Keratinocyte (primary cell): Measurements from ENCODE around the gene MALRD1. TPM values are rescaled to one million over a fixed set of nuclear protein-coding genes. Genes with fewer than 3 reads are reported as not detected.

ENCODE experiments used
- DNase-seq: peaks from one replicate; pipeline ENCODE4 v3.0.0-alpha.2; 2011; ENCODE audit warnings: low read depth, missing footprints, low spot score
- FAIRE-seq: peaks from 2 replicates; lab custom pipeline; 2011; peaks lifted over from hg19 to GRCh38; lab: Jason Lieb, UNC
- H2AFZ ChIP-seq: 2 replicates; pipeline ENCODE4 v1.6.0; 2012; ENCODE audit warnings: low read length, control low read depth, inconsistent platforms; ENCODE audit not compliant: control insufficient read depth
- H3K27ac ChIP-seq: 2 replicates; pipeline ENCODE4 v1.5.1; 2011; ENCODE audit warnings: low read length; ENCODE audit not compliant: control insufficient read depth, insufficient read depth
- H3K27me3 ChIP-seq: 3 replicates; pipeline ENCODE4 v1.6.0; 2011; ENCODE audit warnings: low read length; ENCODE audit not compliant: control insufficient read depth, insufficient read depth; ENCODE audit errors: extremely low read depth
- H3K36me3 ChIP-seq, 2 experiments: 2 replicates in 1 of 2; 3 replicates in 1 of 2; pipeline ENCODE4 v1.5.1; 2011; ENCODE audit warnings: low read length in 2 of 2, mild to moderate bottlenecking in 1 of 2; ENCODE audit not compliant: control insufficient read depth in 2 of 2, insufficient read depth in 2 of 2; ENCODE audit errors: extremely low read depth in 1 of 2
- H3K4me1 ChIP-seq: 3 replicates; pipeline ENCODE4 v1.5.1; 2011; ENCODE audit warnings: low read length; ENCODE audit not compliant: control insufficient read depth, insufficient read depth; ENCODE audit errors: extremely low read depth
- H3K4me2 ChIP-seq: 3 replicates; pipeline ENCODE4 v1.6.0; 2011; ENCODE audit warnings: low read depth, low read length; ENCODE audit not compliant: control insufficient read depth, insufficient read depth; ENCODE audit errors: extremely low read depth
- H3K4me3 ChIP-seq, 3 experiments: fragments of 200-600 bp in 1 of 3; sonication (generic) in 1 of 3; 2 replicates in 2 of 3; 3 replicates in 1 of 3; pipeline ENCODE4 v1.5.1; 2011 to 2016; ENCODE audit warnings: low read length in 3 of 3, mild to moderate bottlenecking in 3 of 3, control low read depth in 2 of 3, inconsistent platforms in 1 of 3, low read depth in 1 of 3, mixed read lengths in 1 of 3, mixed run types in 1 of 3, moderate library complexity in 1 of 3; ENCODE audit not compliant: control insufficient read depth in 2 of 3, insufficient read depth in 2 of 3; ENCODE audit errors: extremely low read depth in 1 of 3
- H3K79me2 ChIP-seq: 2 replicates; pipeline ENCODE4 v1.6.0; 2012; ENCODE audit warnings: low read length; ENCODE audit not compliant: control insufficient read depth, insufficient read depth
- H3K9ac ChIP-seq: 3 replicates; pipeline ENCODE4 v1.6.0; 2011; ENCODE audit warnings: low read length; ENCODE audit not compliant: control insufficient read depth, insufficient read depth; ENCODE audit errors: extremely low read depth
- H3K9me1 ChIP-seq: 3 replicates; pipeline ENCODE4 v1.6.0; 2011; ENCODE audit warnings: low read length; ENCODE audit not compliant: control insufficient read depth, insufficient read depth; ENCODE audit errors: extremely low read depth
- H3K9me3 ChIP-seq: 2 replicates; pipeline ENCODE4 v1.5.1; 2012; ENCODE audit warnings: low read depth, low read length; ENCODE audit not compliant: control insufficient read depth
- H4K20me1 ChIP-seq: 3 replicates; pipeline ENCODE4 v1.6.0; 2011; ENCODE audit warnings: low read length; ENCODE audit not compliant: control insufficient read depth, insufficient read depth; ENCODE audit errors: extremely low read depth
- EZH2 ChIP-seq: IDR thresholded peaks from one replicate; pipeline ENCODE4 v1.6.1; 2012; ENCODE audit warnings: inconsistent platforms, mild to moderate bottlenecking, low read length, moderate library complexity
- dilution Hi-C: fragments of 300-500 bp; cut with MboI; formaldehyde crosslinking; loops from one replicate; pipeline ENCODE4 v1.7.0; 2020; ENCODE audit warnings: low sequenced_read_pairs; ENCODE audit not compliant: extremely low pct_ligation_motif_present
- polyA plus RNA-seq, 5 experiments: library from polyadenylated mRNA; depleted of rRNA in 3 of 5; stranded (reverse) in 3 of 5; stranded (forward) in 1 of 5; unstranded in 1 of 5; fragments of >200 nt; gene quantifications; 1 replicate in 1 of 5; 2 replicates in 3 of 5; 3 replicates in 1 of 5; pipeline versions ENCODE4 v1.2.1 to v1.2.3, GENCODE V29; 2011 to 2012; ENCODE audit warnings: missing spikeins in 2 of 5, low read depth in 1 of 5, low replicate concordance in 1 of 5
- TF ChIP-seq, protein P1 (sequence below), 3 experiments: IDR thresholded peaks in 1 of 3; conservative IDR thresholded peaks in 1 of 3; optimal IDR thresholded peaks in 1 of 3; 2 replicates in 2 of 3; 3 replicates in 1 of 3; pipeline versions ENCODE3 to v1.5.1; 2011; ENCODE audit warnings: low read length in 3 of 3, mild to moderate bottlenecking in 3 of 3, moderate library complexity in 2 of 3, control low read depth in 1 of 3, inconsistent platforms in 1 of 3; ENCODE audit not compliant: insufficient read depth in 2 of 3; ENCODE audit errors: extremely low read depth in 1 of 3

Gene MALRD1
- polyA plus RNA-seq, 1 donor (not counting 4 experiments of a cell fraction or from before 2014, with no cell fraction given) = not detected

- H3K36me3 ChIP-seq = no peaks in the 10 kb centered on the region
- TF ChIP-seq EZH2 = no peak
- TF ChIP-seq, protein P1, sequence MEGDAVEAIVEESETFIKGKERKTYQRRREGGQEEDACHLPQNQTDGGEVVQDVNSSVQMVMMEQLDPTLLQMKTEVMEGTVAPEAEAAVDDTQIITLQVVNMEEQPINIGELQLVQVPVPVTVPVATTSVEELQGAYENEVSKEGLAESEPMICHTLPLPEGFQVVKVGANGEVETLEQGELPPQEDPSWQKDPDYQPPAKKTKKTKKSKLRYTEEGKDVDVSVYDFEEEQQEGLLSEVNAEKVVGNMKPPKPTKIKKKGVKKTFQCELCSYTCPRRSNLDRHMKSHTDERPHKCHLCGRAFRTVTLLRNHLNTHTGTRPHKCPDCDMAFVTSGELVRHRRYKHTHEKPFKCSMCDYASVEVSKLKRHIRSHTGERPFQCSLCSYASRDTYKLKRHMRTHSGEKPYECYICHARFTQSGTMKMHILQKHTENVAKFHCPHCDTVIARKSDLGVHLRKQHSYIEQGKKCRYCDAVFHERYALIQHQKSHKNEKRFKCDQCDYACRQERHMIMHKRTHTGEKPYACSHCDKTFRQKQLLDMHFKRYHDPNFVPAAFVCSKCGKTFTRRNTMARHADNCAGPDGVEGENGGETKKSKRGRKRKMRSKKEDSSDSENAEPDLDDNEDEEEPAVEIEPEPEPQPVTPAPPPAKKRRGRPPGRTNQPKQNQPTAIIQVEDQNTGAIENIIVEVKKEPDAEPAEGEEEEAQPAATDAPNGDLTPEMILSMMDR (optimal IDR thresholded peaks at IDR 0.05 in 1 of 3, IDR thresholded peaks at IDR 0.05 in 1 of 3, conservative IDR thresholded peaks at IDR 0.05 in 1 of 3; ENCODE audit: extremely low read depth in 1 of 3, insufficient read depth in 2 of 3, low read length in 3 of 3) = no peak
- dilution Hi-C loops = no loop called here
- no peak for FAIRE-seq
- no peaks in the 10 kb centered on the region for H3K9me1 ChIP-seq
- no peaks in the 10 kb centered on the region for H4K20me1 ChIP-seq
- no peaks in the 10 kb centered on the region for H3K27me3 ChIP-seq
- no peaks in the 10 kb centered on the region for H3K9me3 ChIP-seq
- no peaks in the 10 kb centered on the region for H3K79me2 ChIP-seq
- no peak for DNase-seq
- no peak overlapping the region for H3K27ac ChIP-seq
- H2AFZ ChIP-seq = no peak overlapping the region
- H3K4me3 ChIP-seq = no peak overlapping the region
- H3K9ac ChIP-seq = no peak overlapping the region
- no peaks in the 10 kb centered on the region for H3K4me1 ChIP-seq
- no peak overlapping the region for H3K4me2 ChIP-seq
Measured at GRCh38 chr10:19541299-19541698, 492.7 kb downstream of the MALRD1 start.

- Histone ChIP-seq H3K9me1 (no peaks in the 10 kb centered on the region), H3K79me2 (no peaks in the 10 kb centered on the region), H3K4me3 (no peak overlapping the region), H3K9ac (no peak overlapping the region), H3K36me3 (no peaks in the 10 kb centered on the region), H3K4me2 (no peak overlapping the region), H3K27me3 (no peaks in the 10 kb centered on the region), H4K20me1 (no peaks in the 10 kb centered on the region), H2AFZ (no peak overlapping the region), H3K9me3 (no peaks in the 10 kb centered on the region), H3K27ac (no peak overlapping the region), H3K4me1 (no peaks in the 10 kb centered on the region)
- FAIRE-seq = no peak
- no peak for TF ChIP-seq EZH2
- TF ChIP-seq, protein P1 (optimal IDR thresholded peaks at IDR 0.05 in 1 of 3, IDR thresholded peaks at IDR 0.05 in 1 of 3, conservative IDR thresholded peaks at IDR 0.05 in 1 of 3; ENCODE audit: extremely low read depth in 1 of 3, insufficient read depth in 2 of 3, low read length in 3 of 3) = no peak
- dilution Hi-C loops = no loop called here
- no peak for DNase-seq
Measured at GRCh38 chr10:19546224-19546623, 497.6 kb downstream of the MALRD1 start.
